Astrocyte of the spinal cord (primary cell): Measurements from ENCODE around the gene SPSB3.

ENCODE experiments used
- DNase-seq: peaks from one replicate; pipeline ENCODE4 v3.0.0; 2011; ENCODE audit warnings: low read depth, low spot score
- H3K4me3 ChIP-seq: 2 replicates; pipeline ENCODE4 v1.5.1; 2011; ENCODE audit warnings: low read depth, mild to moderate bottlenecking, low read length, moderate library complexity
- CTCF ChIP-seq: IDR thresholded peaks from 2 replicates; pipeline ENCODE4 v1.5.1; 2012; ENCODE audit warnings: low read depth, mild to moderate bottlenecking, low read length, inconsistent platforms
- in situ Hi-C: cut with HindIII; loops from 2 replicates; pipeline ENCODE4 v1.10.0; 2017; ENCODE audit warnings: low sequenced_read_pairs

SPSB3 gene

GRCh38 chr16:1747934-1748333 lies 34.4 kb downstream of the SPSB3 start:
- in situ Hi-C loops = no loop called here
- TF ChIP-seq CTCF = no peak
- no peak overlapping the region for H3K4me3 ChIP-seq
- no peak for DNase-seq

GRCh38 chr16:1746693-1747195 lies 35.6 kb downstream of the SPSB3 start:
- no peak for TF ChIP-seq CTCF
- no peak for DNase-seq
- H3K4me3 ChIP-seq = no peak overlapping the region
- in situ Hi-C loops = no loop called here

GRCh38 chr16:1745900-1746692 lies 36.3 kb downstream of the SPSB3 start:
- peak overlapping the region; percentile 20 for H3K4me3 ChIP-seq
- in situ Hi-C loops = no loop called here
- DNase-seq = peak; percentile 92
- TF ChIP-seq CTCF = no peak

GRCh38 chr16:1745181-1745899 lies 37.0 kb downstream of the SPSB3 start:
- in situ Hi-C loops = no loop called here
- TF ChIP-seq CTCF = no peak
- peak overlapping the region; percentile 20 for H3K4me3 ChIP-seq
- peak; percentile 77 for DNase-seq

- in situ Hi-C loops = no loop called here
- no peak for TF ChIP-seq CTCF
- DNase-seq = no peak
- no peak overlapping the region for H3K4me3 ChIP-seq
Measured at GRCh38 chr16:1744338-1744840, 38.0 kb downstream of the SPSB3 start.

GRCh38 chr16:1743376-1744337 lies 38.7 kb downstream of the SPSB3 start:
- no peak for DNase-seq
- no peak overlapping the region for H3K4me3 ChIP-seq
- TF ChIP-seq CTCF = no peak
- in situ Hi-C loops = no loop called here
